ENCODE results near the gene SPTSSA.
"Not testable (repeated sequence)": the region's sequence is repeated elsewhere in the genome, so short reads cannot be mapped to it uniquely, and the experiment has no call there.

Gene SPTSSA

DNA sequence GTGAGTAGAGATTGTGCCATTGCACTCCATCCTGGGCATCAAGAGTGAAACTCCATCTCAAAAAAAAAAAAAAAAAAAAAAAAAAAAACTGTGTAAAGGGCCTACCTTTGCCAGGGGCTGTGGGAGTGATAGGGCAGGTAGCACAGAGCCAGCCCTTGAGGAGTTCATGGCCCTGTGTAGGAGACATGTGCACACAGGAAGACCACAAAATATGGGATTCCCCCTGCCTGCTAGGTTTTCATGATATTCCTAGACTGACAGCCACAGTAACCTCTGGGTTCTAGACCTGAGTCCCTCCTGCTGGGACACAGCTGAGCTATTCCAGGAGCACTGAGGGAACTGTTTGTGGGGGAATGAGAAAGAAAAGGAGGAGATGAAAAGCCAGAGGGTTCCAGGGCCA lies 8.3 kb upstream of the SPTSSA start:
- DNase-seq, result no peak

DNA sequence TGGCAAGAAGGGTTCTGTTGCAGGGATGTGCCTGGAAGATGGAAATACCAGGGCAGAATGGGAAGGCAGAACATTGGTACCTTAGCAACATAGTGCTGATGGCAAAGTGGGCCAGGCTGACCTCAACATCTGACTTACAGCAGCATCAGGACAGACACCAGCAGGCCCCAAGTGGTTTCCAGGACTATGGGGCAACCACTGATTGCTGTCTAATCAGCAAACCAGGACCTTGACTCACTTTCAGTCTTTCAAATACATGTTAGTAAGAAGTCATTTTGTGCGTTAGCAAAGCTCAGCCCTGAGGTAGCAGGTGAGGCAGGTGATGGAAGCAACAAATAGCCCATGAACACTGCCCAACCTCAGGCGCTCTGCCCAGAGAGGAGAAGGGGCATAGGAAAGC lies 4.7 kb upstream of the SPTSSA start:
- DNase-seq, result no peak

DNA sequence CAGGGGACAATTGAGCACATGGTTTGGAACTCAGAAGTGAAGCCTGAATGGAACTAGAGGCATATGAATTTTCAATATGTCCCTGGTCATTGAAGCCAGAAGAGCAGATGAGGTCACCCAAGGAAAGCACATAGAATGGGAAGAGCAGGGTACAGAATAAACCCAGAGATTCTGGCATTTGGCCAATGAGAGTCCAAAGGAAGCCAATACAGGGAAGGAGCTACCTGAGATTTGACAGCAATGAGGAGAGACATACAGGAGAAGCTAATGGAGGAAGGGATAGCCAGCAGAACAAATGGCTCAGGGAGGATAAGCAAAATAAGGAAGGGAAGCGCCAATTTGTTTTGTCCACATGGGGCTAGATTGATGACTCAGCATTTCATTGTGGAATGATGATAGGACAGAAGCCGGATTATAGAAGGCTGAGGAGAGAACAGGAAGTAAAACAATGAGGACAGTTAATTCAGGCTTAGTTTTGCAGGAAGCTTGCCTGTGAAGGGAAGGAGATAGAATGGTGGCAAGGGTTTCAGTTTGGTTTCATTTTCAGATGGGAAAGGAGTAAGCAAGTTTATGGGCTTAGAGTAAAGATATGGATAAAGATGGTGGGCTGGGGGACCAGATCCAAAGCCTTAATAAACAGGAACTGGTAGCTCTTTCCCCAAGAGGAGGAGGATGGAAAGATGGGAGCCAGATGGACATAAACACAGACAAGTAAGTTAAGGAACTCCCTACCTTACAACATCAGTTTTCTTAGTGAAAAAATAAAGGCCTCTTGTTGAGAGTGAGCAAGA lies 3.2 kb upstream of the SPTSSA start:
- no peak for DNase-seq

DNA sequence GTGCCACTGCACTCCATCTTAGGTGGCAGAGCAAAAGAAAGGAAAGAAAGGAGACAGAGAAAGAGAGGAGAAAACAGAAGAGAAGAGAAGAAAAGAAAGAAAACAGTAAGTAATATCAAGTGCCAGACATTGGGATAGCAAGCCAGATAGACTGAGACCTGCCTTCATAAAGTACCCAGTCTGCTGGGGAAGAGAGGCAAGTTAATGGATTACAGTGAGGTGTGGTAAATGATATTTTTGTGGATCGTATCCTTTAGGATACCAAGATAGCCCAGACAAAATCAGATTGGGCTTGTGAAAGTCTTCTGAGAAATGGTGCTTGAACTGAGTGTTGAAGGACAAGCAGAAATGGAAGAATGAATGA lies 1.5 kb upstream of the SPTSSA start:
- DNase-seq, result no peak

DNA sequence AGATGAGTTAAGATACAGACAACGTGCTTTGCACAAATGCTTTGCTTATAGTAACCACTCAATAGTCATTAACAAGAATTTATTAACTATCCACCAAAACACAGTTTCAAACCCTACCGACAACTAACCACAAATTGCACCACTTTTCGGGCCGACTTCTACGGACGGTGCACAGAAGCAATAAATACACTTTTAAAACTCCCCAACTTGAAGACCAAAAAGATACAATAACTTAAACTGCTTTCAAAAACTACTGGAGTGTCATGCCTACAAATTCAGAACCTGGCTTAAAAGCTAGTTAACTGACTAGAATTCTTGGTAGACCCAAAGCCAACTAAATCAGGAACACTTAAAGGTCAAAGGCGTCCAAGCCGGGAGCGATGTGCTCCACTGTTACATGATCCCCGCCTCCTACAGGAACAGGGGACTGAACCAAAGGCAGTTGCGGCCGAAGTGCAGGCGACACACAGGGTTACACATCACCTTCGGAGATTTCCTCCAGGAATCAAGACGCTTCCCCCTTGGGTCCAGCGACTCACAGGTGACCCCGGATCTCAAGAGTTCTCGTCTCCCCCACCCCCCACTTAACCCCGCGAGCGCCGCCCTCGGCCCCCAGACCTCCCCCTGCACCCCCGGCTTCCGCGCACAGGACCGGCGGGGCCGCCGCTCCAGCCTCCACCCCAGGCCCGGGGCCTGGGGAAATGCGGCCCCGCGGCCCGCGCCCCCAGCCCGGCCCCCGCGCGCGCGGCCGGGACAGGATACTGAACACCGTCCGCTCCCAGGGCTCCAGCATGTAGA lies 507 bp downstream of the SPTSSA start:
- peak; percentile 42 for DNase-seq

DNA sequence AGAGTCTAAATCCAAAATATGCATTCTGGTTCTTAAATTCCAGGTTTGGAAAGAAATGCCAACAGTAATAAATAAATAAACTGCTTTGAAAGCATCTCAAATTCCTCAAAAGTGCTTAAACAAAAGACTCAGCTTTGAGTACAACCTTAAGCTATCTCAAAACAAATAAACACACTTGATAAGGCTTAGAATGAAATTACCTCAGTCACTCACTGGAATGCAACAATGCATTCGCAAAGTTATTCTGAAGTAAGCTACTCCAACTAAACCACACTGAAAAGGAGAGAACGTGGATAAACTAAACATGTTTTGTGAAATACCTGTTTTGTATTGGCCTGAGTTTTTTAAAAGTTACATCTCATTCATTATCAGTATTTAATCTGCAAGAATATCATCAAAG lies 1.2 kb downstream of the SPTSSA start:
- DNase-seq, result no peak

DNA sequence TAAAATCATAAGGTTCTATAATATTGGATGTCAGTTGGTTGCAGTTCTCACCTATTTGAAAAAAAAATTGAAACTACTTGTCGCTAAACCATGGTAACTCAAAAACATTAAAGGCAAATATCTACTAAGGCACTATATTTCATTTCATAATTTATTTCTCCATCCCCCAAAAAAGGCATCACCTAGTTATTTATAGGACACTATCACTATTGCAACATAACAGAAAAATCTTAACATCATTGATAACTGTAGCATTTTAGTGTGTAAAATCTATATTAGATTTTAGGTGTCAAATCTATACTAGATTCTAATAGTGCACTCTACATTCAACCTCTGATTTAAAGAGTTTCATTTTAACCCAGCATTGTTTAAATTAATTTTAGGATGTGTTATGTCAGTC lies 1.7 kb downstream of the SPTSSA start:
- DNase-seq, result no peak

DNA sequence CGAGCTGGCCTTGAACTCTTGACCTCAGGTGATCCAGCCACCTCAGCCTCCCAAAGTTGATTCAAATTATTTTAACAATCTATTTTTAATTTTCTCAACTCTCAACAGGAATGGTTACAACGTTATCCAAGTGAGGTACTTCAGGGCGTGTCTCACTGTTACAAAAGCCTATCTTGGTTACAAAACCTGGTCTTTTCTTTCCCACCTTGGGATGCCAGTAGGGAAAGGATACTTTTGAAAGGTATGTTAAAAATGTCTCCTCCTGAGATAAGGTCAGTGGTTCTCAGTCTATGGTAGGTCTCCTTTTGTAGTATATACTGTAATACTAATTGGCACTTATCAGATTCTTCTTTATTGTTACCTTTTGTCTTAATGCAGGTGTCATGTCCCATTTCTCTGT lies 4.9 kb downstream of the SPTSSA start:
- no peak for DNase-seq

DNA sequence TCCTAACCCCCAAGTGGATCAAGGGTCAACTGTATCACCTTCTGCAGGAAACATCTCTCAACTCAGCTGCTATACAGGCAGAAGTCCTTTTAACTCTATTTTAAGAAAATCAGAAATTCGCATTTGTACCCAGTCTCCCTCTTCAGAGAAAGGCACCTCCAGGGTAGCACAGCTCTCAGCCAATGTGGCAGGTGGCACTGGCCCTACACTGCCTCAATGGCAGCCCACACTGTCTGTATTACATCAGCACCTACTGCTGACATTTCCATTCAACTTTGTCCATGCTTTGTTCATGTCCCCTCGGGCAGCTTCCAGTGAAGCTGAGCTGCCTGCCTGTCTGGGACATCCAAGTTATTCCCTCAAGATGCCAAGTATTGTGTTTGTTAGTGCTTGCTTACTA lies 8.8 kb downstream of the SPTSSA start:
- no peak for DNase-seq

DNA sequence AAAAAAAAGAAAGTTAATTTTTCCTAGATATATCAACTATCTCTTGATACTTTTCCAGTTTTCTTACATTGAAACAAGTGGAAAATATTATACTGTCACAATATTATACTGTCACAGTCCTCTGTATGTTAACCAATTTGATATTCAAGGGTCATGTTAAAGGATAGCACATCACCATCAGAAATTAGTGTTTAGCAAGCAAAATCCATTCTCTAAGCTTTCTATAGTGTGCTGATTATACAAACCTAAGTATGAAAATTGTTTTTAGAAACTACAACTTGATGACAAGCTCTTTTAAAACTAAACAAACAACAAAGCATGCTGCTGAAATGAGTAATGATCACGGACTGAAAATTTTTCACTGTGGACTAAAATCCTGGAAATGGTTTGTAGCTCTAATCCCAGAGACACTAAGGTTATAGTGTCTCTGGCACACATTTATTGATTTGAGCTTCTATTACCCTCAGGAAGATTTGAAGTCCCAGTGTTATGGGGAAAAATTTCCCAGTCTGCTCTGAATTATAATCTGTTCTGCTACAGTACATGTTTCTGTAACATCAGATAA lies 9.7 kb downstream of the SPTSSA start:
- DNase-seq, result no peak

DNA sequence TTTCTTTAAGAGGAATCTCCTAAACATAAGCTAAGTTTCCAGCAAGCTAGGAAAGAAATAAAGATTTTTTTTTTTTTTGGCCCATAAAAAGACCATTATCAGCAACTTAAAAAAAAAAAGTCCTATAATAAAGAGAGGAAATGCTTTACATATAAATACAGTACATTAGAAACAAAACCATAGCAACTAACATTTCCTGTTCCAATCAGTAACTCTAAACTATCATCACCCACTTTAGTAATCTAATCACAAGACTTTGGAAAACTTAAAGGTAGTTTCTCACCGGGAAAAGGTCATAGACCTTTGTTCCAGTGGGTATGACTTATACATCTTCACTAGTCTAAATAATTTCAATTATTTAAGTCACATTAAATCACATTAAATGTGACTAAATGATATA lies 11.1 kb downstream of the SPTSSA start:
- DNase-seq, result no peak

DNA sequence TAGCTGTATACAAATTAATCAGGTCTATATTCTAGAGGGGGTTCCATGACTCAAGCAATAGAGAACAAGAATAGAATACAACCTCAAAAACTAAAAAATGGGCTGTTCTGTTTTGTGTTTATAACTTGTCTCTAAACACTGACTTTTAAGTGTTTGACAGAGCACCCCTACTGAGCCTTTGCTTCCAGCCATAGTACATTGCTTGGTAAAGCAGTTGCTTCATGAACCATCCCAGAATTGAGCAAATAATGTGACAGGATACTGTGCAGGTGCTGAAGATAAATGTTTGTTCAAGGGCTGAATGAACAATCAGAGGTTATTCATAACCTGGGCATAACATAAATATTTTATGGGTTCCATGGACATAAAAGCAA lies 11.5 kb downstream of the SPTSSA start:
- no peak for DNase-seq

DNA sequence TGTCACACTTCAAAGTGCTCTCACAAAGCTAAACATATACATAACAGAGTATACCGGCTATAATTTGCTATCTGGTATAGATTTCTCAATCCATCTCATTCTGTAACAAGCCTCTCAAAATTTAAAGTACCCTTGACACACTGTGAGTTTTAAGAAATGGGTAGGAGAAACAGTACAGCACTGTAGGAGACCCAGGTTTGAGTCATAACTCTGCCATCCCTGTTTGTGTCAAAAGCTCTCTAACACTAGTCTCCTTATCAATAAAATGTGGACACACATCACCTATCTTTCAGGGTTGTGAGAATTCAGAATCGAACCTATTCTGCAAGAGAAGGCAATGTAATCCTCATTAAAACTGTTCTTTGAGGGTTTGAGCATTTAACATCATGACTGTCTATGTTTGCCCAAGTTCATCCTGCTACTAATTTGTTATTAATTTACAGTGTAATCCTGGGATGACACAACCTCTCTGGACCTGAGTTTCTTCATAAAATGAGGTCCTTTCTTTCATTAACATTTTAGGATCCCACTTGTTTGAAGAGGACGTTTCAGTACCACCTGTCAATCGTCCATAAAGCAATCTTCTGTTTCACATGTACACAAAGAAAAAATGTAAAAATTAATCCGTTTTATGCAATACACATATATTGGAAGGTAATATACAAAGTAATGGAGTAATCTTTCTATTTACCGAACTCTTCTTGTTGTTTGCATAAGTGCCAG lies 12.1 kb downstream of the SPTSSA start:
- no peak for DNase-seq

DNA sequence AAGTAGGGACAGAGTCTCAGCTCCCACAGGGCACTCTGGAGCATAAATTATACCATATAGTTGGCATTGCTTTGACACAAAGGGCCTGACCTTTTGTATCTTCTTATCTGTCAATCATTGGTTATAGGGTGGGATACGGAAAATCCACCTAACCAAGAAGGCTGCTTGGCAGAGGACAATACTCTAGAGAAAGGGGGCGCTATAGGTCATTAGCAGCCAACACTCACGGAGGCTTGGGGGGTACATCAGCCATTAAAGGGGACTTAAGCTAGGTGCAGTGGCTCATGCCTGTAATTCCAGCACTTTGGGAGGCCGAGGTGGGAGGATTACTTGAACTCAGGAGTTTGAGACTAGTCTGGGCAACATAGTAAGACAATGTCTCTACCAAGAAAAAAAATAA lies 22.9 kb downstream of the SPTSSA start:
- no peak for DNase-seq

DNA sequence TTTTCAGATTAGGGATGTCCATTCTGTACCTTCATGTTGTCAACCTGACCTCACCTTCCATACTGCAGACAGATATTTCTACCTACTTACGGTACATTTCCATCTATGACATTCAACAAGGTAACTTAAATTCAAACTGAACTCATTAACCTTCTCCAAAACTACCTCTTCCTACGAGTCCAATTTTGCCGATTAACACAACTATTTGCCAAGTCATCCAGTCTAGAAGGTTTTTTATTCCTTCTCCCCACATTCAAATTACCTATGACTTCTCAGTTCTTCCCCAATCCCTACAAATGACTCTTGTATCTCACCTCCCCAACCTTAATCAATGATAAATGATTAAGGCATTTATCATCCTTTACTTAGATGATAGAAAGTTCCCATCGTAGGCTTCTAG lies 23.6 kb downstream of the SPTSSA start:
- no peak for DNase-seq

DNA sequence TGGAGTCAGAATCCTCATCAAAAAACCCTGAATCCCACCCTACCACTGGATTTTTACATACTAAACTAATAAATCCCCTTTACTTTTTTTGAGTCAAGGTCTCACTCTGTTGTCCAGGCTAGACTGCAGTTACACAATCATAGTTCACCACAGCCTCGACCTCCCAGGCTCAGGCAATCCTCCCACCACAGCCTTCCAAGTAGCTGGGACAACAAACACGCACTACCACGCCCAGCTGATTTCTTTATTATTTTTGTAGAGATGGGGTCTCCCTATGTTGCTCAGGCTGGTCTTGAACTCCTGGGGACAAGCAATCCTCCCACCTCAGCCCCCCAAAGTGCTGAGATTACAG lies 24.3 kb downstream of the SPTSSA start:
- DNase-seq, result no peak

DNA sequence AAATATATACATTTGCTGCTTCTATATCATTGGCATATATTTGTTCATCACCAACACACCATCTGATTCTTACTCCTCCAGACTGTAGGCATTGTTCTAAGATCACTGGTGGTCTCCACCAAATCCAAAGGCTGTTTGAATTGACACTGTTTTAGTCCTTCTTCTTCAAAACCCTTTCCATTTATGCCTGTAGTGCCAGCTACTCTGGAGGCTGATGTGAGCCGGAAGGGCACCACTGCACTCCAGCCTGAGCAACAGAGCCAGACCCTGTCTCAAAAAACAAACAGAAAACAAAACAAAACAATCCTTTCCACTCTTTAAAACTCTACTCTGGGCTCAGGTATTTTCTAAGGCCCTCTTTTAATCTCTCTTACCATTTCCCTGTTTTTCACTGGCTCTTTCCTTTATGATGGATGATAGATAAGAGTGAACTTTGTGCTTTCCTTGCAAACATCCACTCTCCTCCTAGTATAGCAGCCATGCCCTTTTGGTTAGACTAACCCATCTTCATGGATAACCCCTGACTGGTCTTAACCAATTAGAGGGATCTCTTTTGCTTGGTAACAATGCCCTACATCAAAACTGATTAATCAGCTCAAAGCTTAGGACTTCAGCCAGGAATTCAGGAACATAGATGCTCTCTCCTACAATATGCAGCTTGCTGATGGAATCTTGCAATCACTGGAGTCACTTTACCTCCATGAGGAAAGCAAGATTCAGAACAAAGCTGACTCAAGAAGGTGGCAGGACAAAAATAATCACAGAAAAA lies 24.9 kb downstream of the SPTSSA start:
- DNase-seq, result no peak

DNA sequence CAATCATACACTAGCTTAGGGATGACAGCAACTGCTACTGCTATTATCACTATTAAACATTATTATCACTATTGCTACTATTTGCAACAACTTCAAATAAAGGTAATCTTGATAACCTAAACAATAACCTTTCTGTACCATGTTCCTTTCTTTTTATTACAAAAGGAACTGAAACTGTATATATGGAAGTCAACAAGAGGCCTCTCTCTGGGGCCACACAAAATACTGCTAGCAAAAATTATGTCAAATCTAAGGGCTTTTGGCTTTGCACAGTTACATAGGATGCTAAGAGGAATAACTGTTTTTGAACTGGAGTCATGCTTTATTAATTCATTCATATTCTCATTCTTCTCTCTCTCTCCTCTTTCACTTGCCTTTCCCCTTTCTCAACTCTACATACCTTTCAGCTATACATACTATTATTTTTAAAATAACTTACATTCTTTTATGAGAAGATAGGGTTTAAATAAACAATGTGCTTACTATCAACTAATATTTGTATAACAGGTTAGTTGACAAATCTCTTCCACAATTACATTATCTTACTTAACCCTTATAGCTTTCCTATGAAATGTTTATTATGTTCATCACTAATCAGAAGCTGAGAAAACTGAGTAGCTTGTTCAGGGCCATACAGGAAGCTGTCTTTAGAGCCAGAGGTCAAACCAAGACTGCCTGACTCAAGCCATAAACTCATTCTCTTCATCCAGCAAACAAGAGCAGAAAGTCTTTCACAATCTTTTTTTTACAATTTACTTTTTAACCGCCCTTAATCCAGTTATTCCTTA lies 25.7 kb downstream of the SPTSSA start:
- no peak for DNase-seq

DNA sequence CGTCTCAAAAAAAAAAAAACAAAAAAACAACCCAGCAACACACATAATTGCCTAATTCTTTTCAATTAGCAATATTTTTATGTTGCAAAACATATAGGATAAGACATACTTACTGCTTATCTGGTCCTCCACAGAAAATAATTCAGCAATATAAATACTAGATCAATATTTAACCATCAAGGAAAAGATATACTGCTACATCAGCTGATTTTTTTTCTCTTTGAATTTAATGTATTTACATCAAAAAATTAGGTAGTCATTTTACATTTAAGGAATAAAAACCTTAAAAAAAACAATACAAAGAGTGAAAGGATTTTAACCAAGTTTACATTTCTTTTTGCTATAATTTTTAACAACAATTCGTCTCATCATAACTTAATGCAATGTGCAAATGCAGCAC lies 28.1 kb downstream of the SPTSSA start:
- DNase-seq, result no peak

DNA sequence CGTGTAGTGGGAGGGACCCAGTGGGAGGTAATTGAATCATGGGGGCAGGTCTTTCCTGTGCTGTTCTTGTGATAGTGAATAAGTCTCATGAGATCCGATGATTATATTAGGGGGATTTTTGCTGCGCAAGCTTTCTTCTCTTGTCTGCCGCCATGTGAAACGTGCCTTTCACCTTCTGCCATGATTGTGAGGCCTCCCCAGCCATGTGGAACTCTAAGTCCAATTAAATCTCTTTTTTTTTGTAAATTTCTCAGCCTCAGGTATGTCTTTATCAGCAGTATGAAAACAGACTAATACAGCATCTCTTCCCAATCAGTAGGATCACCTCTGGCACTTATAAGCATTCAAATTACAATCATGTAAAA lies 34.0 kb downstream of the SPTSSA start:
- not testable (repeated sequence) for DNase-seq

DNA sequence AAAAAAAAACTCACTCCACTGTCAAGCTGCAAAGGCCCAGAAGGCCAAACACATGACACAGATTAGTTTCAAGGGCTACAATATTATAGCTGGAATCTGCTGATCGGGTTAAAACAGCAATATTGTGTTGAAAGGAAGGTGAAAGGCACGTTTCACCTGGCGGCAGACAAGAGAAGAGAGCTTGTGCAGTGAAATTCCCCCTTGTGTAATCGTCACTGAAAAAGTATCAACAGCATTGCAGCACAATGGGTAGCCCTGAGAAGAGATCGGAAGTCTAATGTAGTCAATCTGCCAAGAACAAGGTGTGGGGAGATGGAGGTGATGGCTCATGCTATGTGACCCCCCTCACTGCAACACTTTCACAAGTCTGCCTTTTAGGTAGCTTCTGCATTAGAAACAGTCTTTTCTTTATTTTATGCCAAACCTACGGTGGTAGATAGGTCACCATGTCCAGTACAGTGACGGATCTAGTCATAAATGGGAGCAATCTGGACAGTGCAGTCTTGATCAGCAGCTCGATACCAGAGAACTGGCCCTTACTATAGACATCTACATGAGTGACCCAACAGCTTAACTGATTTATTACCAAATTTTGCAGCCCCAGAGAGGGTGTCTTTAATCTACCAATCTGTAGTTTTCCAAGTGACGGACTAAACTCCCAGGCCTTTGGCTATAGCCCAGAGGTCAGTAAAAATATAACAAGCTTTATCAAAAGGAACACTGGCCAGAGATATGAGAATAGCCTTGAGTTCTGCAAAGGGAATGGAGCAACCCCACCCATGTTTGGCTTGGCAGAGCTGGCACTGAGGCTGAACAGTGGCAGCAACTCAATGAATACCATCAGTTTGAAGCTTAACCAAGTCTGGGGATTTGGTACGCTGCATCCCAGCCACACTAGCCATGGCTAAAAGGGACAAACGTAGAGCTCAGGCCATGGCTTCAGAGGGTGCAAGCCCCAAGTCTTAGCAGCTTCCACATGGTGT lies 35.4 kb downstream of the SPTSSA start:
- no peak for DNase-seq

Measured in activated CD4-positive, alpha-beta T cell treated with anti-CD3 and anti-CD28 coated beads, Interleukin-2, Interleukin-6, amounts not matched to agents 100 ng/mL and 50 ng/mL, durations not matched to agents 16 hours and 8 hours (primary cell).